CD4-positive, alpha-beta T cell treated with Interleukin-17A for 1 hour (primary cell): ENCODE results near the gene CAMTA2.

Experiments used
- DNase-seq: peaks from one replicate; pipeline ENCODE4 v3.0.0-alpha.2; 2020

CAMTA2 gene

DNA sequence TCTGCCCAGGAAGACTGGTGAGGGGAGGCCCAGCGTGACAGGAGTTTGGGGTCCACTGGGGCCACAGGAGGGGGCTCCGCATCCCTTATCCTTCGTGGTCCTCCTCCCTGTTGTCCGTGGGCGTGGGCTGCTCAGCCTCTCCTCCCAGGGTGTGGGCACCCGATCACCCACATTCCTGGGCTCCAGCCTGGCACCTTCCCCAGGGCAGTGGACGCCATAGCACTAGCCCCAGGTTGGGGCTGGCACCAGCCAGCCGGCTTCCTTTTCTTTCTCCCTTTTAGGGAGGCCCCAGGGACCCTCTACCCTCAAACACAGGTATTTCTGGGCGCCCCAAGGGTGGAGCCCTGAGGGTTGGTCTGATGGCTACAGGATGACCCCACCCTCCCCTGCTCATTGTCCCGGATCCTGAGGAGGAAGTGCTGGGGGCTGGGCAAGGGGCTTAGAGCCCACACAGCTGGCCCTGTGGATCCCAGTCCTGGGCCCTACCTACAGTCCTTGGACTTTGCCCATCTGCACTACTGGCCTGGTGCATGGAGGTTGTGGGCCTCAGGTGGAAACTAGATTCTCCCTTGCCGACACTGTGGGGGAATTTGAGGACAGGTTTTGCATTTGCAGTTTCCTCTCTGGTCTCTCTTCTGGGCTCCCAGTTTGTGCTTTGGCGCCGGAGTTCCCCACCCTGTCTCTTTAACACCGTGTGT, 11.4 kb upstream of the CAMTA2 start:
- DNase-seq: no peak

DNA sequence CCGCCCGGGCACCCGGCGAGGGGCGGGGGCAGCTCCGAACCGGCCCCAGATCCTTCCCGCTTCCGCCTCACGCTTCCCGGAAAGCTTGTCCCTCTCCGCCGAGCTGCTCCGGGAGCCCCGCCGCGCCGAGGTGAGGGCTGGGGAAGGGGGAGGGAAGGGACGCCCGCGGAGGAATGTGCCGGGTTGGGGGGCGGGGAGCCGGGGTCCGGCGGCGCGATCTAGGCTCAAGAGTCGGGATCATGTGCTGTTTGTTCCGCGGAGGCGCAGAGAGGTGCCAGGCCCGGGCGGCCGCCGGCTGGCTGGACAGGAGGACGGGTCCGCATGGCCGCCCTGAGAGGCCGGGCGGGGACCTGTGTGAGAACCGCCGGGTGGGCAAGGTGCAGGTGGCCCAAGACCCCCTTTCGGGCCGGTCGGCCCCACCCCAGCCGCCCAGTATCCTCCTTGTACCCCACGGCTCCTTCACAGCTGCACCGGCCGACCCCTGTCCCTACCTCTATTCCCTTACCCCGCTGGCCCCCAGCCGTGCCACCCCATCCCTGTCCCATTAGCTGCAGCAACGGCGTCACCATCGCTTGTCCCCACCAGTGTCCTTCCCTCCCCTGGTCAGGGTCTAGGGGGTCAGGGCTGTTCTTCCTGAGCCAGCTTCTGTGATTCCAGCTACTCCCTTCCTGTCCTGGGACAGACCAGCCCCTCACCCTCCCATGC, 10.7 kb upstream of the CAMTA2 start:
- DNase-seq: no peak

DNA sequence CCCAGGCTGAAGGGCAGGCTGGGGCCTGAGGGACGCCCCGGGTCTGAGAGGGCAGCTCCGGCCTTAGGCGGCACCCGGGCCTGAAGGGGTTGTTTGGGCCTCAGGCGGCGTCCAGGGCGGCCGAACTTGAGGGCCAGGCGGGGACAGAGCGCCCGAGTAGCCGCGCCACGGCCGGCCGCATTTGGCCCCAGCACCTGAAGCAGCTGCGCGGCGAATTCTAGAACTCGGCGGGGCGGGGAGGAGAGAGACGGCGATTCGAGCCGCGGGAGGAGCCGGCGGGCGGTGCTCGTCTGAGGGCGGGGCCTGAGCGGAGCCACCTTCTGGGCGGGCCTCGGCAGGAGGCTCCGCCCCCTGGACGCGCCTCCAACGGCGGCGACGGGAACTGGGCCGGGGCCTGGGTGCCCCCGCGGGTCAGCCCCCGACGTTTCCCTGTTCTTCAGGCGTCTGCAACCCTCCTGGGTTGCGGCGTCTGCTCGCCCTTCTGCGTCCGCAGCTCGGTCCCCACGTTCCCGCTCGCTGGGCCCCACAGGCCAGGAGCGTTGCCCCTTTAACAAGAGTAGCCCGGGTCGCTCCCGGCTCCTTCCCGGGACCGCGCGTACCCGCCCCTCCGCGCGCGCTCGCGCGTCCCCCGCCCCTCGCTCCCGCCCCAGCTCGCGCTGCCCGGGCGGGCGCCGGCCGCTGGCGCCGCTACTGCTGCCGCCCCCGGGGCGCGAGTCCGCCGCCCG, 10.0 kb upstream of the CAMTA2 start, which contains the start of the genes INCA1 and KIF1C:
Gene INCA1, minus strand, starts transcription at position 221 of the 725 bp plus-strand sequence. CDS start 3,085 bp downstream, outside the sequence.
Gene KIF1C, plus strand, starts transcription at position 649 of the 725 bp plus-strand sequence. CDS start 2,297 bp downstream, outside the sequence.
- peak; percentile 91 for DNase-seq

DNA sequence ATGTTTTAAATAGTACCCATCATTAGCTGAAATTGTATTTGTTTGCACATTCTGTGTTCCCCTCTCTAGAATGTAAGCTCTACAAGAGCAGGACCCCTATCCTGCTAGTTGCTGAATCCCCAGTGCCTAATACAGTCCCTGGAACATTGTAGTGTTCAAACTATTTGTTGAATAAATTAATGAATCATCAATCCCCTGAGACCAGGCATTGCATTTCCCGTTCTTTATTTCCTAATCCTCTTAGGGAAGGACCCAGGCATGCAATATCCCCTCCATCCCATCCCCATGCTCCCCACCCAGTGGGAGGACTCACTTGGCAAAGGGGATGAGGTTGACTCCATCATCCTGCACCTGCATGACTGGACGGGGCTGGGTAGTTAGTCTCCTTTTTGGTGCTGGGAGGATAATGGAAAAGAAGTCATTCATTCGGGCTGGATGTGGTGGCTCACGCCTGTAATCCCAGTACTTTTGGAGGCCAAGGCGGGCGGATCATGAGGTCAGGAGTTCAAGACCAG, 6.7 kb upstream of the CAMTA2 start:
- no peak for DNase-seq

DNA sequence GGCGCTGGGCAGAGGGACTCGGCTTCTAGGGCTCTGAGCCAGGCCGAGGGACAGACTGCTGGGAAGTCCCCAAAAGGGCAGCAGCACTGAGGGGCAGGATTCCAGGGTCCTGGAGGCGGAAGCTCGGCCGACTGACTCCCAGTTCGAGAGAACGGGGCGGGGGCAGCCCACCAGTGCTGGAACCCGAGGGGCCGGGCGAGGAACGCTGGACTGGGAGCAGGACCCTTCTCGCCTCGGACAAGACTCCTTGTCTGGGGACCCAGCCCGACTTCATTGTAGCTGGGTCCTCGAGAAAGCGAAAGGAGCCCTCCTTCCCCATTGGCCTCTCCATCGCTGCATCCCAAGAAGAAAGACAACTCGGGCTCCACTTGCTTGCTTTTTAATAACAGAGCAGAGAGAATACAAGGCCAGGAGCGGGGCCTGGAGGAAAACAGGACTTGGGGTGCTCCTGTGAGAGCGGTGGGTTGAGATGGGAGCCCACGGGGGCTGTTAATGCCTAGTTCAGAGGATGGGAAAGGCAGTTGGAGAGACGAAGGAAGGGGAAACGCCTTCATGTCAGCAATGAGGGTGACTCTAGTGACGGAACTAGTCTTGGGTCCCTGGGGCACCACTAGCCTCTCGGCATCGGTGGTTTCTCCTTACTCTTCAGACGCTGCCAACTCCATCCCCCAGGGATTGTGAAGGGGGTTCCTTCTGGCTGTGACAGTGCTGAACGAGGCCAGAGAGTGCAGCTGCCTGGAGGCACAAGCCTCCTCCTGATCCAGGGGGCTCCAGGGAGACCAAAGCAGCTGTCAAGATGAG, 492 bp upstream of the CAMTA2 start:
- DNase-seq: no peak

DNA sequence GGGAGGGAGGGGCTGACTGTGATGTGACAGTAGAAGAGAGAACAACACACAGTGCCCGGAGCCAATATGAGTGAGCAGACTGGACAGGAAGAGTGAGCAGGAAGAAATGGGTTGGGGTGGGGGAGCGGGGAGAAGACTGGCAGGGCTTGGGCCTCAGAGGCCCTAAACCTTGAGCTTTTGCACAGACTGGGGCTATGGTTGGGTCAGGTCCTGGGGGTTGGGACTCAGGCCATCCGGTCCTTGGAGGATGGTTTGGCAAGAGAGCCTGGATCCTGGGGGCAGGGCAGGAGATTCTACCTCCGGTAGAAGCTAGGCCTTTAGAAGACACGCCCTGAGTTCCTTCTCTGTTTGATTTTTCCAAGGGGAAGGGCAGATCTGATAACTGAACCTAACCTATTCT, 1.1 kb downstream of the CAMTA2 start:
- DNase-seq: no peak

DNA sequence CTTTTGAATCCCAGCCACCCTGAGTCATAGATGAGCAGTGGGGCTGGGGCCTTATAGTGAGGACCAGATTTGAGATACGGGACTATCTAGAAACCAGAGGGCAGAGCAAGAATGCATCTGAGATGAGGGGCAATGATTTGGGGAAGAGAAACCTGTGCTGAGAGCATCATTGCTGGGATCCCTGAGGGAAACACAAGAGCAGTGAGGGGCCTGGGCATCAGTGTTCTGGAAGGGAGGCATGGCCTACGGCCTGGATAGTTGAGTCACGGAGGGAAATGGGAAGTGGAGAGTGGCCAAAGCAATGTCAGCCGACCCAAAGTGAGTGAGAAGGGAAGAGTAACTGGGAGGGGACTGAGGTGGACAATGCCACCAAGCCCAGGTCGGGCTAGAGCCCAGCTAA, 5.2 kb downstream of the CAMTA2 start:
- no peak for DNase-seq

DNA sequence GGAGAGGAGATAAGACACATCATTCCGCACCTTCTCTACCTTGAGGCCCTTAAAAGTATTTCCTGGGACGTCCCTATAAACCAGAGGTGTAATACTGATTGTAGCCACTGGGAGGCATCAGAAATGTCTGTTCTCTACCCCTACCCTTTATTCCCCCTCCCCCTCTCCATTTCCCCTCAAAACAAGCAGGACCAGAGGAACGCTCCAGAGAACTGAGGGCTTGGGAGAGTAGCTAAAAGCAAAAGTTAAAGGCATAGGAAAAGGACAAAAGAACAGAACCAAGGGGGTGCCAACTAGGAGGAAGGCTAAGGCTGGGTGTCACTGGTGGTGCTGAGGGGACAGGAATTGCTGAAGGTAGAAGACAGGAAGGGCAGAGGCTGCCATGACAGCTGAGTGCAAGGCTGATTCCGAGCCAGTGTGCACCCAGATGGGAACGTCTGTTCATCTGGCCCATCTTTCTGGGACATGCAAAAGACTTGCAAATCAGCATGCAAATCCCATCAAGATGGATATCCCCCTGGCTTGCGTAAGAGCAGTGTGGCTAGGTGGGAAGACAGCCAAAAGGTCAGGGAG, 6.7 kb downstream of the CAMTA2 start:
- DNase-seq: peak; percentile 82

DNA sequence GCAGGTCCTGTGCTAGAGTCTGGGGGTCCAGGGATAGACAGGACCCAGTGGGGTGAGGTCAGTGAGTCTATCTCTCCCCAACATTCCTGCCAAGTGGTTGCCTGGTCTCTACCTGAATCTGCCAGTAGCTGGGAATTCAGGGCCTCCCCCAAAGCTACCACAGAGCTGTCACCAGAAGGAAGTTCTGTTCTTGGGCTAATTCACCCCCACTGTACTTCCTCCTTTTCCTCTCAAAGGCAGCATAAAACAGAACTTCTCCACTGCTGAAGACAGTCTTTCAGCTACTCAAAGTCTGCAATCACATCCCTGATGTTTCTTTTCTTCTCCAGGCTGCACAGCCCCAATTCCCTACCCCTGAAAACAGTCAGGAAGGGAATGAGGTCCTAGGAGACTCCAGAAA, 8.7 kb downstream of the CAMTA2 start:
- DNase-seq: no peak

DNA sequence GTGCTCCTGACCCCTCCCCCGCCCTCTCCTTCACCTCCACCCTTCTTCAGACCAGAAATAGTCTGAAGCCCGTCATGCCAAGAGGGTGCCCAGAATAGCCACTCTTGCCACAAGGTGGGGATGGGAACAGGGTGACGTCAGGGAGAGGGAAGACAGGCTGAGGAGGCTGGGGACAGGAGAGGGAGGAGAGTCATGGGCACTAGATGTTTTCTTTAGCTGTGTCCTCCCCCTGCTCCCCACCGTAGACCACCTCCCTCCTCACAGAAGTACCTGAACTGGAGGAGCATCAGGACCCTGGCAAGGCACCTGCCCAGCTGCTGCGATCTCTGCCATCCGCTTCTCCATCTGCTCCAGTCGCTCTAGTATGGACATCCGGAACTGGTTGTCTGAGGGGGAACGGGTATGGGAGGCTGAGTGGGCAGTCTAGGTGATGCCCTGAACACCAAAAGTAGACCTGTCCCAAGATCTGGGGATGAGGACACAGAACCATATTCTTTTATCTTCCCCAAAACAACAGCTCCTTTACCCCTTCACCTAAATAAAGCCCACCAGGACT, 13.3 kb downstream of the CAMTA2 start:
- DNase-seq: no peak

DNA sequence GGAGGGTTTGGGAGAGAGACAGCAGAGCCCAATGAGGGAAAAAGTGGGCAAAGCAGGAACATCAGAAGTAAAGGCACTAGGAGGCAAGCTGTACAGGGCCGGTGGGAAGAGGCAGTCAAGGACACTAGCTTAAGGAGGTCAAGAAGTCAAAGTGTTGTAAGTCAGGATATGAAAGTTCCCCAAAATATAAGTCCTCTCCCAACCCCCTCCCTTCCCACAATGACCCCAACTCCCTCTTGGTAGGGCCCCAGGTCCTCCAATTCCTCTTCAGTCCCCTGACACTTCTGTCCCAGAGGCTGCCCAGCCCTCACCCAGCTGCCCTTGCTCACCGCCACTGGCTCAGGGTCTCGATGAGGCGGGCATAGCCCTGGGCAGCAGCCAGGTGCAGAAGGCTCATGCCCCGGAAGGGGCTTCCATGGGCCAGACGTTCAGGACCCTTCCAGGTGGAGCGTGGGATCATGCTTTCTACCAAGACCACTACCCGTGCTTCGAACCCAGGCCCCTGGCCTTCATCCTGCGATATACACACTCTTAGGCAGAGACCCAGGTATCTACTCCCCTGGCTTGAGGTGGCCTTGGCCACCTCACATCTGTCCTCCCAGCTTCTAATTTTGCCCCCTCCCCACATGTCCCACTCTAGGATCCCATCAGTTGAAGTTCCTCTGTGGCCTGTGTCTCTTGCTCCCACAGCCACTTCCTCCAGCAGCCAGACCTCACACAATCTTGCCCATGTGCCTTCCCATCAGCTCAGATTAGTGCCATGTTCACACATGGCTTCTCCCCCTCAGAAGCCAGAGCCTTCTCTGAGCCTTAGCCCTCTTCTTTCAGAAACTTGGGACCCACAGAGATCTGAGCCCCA, 14.0 kb downstream of the CAMTA2 start:
- DNase-seq: no peak

DNA sequence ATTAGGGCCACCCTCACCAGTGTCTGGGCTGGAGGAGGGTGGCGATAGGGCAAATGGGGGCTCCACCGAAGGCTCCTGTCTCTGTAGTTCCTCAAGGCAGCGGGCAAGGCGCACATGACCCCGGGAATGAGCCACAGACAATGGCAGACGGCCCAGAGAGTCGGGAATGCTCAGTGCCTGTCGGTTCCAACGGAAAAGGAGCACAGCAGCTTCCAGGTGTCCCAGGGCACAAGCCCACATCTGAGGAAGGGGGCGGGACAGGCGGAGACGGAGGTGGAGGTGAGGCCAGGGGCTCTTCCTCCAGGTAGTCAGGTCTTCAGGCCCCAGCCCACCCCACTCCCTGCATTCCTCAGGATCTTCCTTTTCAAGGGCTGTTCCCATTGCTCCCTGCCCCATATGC, 14.7 kb downstream of the CAMTA2 start:
- DNase-seq: no peak

DNA sequence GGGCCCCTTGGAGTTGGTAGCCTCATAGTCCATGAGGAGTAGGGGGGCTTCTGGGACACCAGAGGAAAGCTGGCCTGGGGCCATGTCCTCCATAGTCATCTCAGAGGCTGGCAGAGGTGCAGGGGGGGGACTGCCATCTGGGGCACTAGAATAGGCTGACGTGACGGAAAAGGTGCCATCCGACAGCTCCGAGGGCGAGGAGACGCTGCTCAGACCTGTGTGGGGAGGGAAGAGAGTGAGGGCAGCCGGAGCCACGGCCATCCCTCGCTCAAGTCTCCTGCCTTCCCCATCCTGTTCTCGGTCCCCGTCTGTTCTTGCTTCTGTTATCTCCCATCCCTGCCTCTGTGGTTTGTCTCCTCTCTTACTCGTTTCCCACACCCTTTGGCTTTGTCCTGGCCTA, 15.2 kb downstream of the CAMTA2 start:
- DNase-seq: no peak

DNA sequence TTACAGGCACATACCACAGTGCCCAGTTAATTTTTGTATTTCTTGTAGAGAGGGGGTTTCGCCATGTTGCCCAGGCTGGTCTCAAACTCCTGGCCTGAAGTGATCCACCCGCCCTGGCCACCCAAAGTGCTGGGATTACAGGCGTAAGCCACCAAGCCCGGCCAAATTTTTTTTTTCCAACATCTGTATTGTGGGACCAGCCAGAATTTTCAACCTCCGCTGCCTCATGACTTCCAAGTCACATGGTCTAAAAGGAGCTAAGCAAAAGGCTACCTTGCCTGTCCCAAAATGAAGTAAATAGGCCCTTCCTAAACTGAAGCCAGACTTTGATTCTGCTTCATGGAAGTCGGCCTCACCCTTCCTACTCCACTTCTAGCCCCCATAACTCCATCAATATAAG, 15.6 kb downstream of the CAMTA2 start:
- no peak for DNase-seq

DNA sequence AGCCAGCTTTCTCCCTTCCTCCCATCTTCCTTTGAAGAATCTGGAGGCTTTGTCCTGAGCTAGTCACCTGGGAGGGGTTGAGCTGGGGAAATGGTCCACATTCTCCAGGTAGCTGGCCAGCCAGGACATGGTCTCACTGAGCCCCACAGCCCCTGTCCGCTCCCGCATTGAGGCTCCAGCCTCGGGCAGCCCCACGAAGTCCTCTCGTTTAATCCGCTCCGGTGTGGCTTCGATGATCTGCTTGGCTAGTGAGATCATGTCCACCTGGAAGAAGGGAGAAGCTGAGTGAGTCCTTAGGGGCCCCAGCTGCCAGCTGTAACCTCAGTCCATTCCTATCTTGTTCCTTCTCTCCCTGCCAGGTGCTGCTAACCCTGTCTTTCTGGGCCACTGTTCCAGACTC, 17.2 kb downstream of the CAMTA2 start:
- DNase-seq: no peak

DNA sequence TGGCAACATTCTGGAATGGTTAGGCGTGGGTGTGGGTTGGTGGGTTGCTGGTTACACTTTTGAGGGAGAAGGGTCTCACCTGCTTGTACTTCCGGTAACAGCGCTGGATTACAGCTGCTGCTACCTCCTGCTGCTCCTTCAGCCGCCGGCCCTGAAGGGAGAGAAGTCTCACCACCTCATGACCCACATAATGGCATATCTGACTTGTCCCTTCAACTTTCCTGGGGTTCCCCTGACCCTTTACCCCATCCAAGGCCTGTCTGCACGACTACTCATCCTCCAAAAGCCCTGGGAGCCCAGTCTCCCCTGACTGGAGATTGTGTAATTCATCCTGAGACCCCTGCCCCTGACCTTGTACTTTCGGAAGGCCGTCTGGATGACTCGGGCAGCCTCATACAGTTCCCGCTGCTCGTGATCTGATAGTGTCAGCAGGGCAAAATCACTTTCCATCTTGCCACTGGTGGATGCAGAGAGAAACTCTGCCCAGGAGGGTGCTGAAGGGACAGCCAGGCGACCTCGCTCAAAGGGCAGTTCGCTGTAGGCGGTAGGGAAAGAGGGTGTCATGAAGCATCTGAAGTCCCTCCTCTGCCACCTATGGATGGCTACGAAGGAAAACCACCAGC, 17.8 kb downstream of the CAMTA2 start:
- DNase-seq: no peak

DNA sequence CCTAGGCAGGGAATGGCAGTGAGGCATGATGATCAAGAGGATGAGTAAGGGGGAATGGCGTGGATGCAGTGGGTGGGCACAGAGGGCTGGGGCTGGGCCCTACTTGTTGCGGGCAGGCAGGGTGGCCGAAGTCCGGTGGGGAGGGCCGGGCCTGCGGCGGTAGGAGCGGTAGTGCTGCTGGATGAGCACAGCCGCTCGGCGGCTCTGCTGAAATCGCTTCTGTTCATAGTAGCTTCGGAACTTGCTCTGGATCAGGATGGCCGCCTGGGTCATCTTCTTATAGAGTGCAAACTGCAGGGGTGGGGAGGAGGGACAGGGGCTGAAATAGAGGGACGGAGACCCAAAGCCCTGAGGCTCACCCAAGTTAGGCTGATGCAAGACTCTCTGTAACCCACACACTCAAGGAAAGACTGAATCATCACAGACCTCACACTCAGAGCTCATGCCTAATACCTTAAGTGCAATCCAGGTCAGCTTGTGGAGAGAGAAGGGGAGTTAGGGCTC, 18.4 kb downstream of the CAMTA2 start:
- DNase-seq: no peak

DNA sequence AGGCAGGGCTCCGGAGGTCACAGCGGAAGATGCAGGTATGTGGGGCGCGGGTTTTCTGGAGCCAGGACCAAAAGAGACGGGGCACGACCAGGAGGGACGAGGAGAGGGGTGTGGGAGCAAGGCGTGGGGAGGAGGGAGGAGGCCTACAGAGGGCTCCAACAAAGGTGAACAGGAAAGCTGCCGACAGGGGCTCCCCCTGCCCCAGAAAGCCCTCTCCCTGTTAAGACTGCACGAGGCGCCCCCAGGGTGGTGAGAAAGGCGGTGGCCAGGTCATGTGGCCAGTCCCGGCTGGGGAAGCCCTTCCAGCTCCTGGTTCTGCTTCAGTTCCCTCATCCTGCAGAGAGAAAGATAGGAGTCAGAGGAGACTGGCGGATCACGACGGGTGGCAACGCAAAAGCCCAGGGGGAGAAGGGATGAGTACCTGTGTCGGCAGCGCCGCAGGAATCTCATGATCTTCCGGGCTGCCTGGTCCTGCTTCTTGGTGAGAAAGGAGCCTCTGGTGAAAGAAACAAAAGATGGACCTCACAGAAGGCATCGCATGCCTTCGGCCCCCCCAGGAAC, 18.9 kb downstream of the CAMTA2 start:
- no peak for DNase-seq

DNA sequence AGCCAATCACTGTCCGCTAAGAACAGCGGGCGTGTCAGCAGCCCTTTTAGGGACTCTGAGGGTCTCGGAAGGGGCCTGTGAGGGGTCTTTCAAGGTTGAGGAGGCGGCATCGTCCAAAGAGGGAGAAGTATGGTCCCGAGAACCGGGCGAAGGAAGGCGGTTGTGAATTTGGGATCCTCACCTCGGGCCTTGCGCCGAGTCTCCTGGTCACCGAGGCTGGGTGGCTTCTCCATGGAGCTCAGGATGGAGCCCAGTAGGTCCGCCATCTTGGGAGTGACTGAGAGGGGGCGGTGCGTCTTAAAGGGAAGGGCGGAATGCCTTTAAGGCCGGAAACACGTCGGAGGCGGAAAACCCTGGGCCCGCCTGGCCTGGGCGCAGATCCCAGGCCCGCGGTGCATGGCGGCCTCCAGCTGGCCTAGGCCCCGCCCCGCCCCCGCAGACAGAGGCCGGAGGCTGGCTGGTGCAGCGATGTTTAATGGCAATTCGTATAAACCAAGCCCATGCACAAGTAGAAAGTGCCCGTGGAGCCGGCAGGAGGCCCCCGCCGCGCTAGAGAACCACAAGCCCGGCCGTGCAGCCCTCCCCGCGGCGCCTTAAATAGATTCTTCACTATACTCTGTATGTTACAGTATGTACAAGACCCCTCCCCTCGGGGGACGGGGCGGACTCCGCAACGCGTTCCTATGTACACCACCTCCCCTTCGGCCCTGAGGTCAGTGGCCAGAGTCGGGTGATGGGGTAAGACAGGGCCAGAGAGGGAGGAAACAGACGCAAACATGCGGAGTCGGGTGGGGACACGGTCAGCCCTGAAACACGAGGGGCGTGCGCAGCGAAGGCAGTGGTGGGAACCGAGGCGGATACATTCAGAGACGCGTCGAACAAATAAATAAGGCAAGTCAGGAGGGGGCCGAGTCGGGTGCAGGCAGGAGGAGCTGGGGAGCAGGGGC, 19.7 kb downstream of the CAMTA2 start, which contains the start of gene SPAG7:
Gene SPAG7, minus strand, starts transcription at position 279 of the 947 bp plus-strand sequence. Its CDS starts 13 bp downstream, at position 266.
- DNase-seq: peak; percentile 97
